Measurements from ENCODE around the gene WIPF1.

The WIPF1 gene

GRCh38 chr2:174535083-174535482 lies 62.5 kb downstream of the WIPF1 start:
- DNase-seq (ENCODE audit: low spot score): no peak
- in situ Hi-C loops (cut with MboI; ENCODE audit: low sequenced_read_pairs, unreplicated experiment): no loop called here
- TF ChIP-seq CTCF (IDR thresholded peaks at IDR 0.05; ENCODE audit: borderline replicate concordance, control extremely low read depth, extremely low read depth, insufficient read depth, missing control alignments): no peak

- no peak for DNase-seq (ENCODE audit: low spot score)
- in situ Hi-C loops (cut with MboI; ENCODE audit: low sequenced_read_pairs, unreplicated experiment): loop anchor here (10.0 kb wide), 1 partner anchor 65 kb away; no protein-coding TSS in a partner anchor
- no peak for TF ChIP-seq CTCF (IDR thresholded peaks at IDR 0.05; ENCODE audit: borderline replicate concordance, control extremely low read depth, extremely low read depth, insufficient read depth, missing control alignments)
Measured at GRCh38 chr2:174529916-174530315, 67.7 kb downstream of the WIPF1 start.

- in situ Hi-C loops (cut with MboI; ENCODE audit: low sequenced_read_pairs, unreplicated experiment): loop anchor here (10.0 kb wide), 1 partner anchor 63 kb away; no protein-coding TSS in a partner anchor
- DNase-seq (ENCODE audit: low spot score): no peak
- no peak for TF ChIP-seq CTCF (IDR thresholded peaks at IDR 0.05; ENCODE audit: borderline replicate concordance, control extremely low read depth, extremely low read depth, insufficient read depth, missing control alignments)
Measured at GRCh38 chr2:174527959-174528358, 69.6 kb downstream of the WIPF1 start.

GRCh38 chr2:174527101-174527721 lies 70.4 kb downstream of the WIPF1 start:
- in situ Hi-C loops (cut with MboI; ENCODE audit: low sequenced_read_pairs, unreplicated experiment): loop anchor here (10.0 kb wide), 1 partner anchor 62 kb away; no protein-coding TSS in a partner anchor
- DNase-seq (ENCODE audit: low spot score): no peak
- TF ChIP-seq CTCF (IDR thresholded peaks at IDR 0.05; ENCODE audit: borderline replicate concordance, control extremely low read depth, extremely low read depth, insufficient read depth, missing control alignments): no peak

- DNase-seq (ENCODE audit: low spot score): no peak
- TF ChIP-seq CTCF (IDR thresholded peaks at IDR 0.05; ENCODE audit: borderline replicate concordance, control extremely low read depth, extremely low read depth, insufficient read depth, missing control alignments): no peak
Measured at GRCh38 chr2:174524527-174524926, 73.1 kb downstream of the WIPF1 start.

GRCh38 chr2:174522553-174522952 lies 75.1 kb downstream of the WIPF1 start:
- TF ChIP-seq CTCF (IDR thresholded peaks at IDR 0.05; ENCODE audit: borderline replicate concordance, control extremely low read depth, extremely low read depth, insufficient read depth, missing control alignments): no peak
- peak; percentile 18 for DNase-seq (ENCODE audit: low spot score)
- in situ Hi-C loops (cut with MboI; ENCODE audit: low sequenced_read_pairs, unreplicated experiment): loop anchor here (10.0 kb wide), 1 partner anchor 58 kb away; no protein-coding TSS in a partner anchor

More at GRCh38 chr2:174524527-174524926, 73.1 kb downstream of the WIPF1 start:
- in situ Hi-C loops (cut with MboI; ENCODE audit: low sequenced_read_pairs, unreplicated experiment): loop anchor here (10.0 kb wide), 1 partner anchor 60 kb away; no protein-coding TSS in a partner anchor
